Heart left ventricle (tissue), 13 donors: ENCODE data around the gene CNTF.

Source experiments
- CTCF ChIP-seq, 12 donors: fragments of 200-600 bp; sonication (generic) in 4 of 12; IDR thresholded peaks; one replicate each; pipeline versions ENCODE4 v1.5.0 to v1.8.0; 2018 to 2022; ENCODE audit warnings: antibody characterized with exemption in 12 of 12, mild to moderate bottlenecking in 5 of 12
- POLR2A ChIP-seq, 2 donors: fragments of 450-650 bp; IDR thresholded peaks; one replicate each; pipeline ENCODE4 v1.6.1; 2017; ENCODE audit warnings: antibody characterized with exemption in 2 of 2, mild to moderate bottlenecking in 2 of 2, moderate library complexity in 2 of 2
- donor health status: ischemic (EF 13 %, LVEDD 7.1; RV severe dilation, severe dysfunction).
- donor health status: DM: no; HTN: yes; CAD: no.
- donor health status: DM: no; HTN: no; CAD: no.
- donor health status: ischemic (EF 25% LVEDD 6.9; RV normal size, moderate dysfunction).
- donor health status: ischemic (EF 25% LVEDD 5.7; RV mildly dilated, moderate dysfunction).
- donor health status: ischemic (EF 35%, LVEDD 5.7; RV mildly dilated, moderate dysfunction).
- donor health status: nonischemic (EF 11% LVEDD 7.7; RV severe dilation, severe dysfunction).
- donor health status: DM: yes; HTN: yes; CAD: no.
- donor health status: PGD.
- donor health status: ischemic (EF 29% LVEDD 5.4; RV normal size, mild dysfunction).
- donor health status: nonischemic (EF 23%, LVEDD 6.1; RV moderate dilation, normal function).

DNA sequence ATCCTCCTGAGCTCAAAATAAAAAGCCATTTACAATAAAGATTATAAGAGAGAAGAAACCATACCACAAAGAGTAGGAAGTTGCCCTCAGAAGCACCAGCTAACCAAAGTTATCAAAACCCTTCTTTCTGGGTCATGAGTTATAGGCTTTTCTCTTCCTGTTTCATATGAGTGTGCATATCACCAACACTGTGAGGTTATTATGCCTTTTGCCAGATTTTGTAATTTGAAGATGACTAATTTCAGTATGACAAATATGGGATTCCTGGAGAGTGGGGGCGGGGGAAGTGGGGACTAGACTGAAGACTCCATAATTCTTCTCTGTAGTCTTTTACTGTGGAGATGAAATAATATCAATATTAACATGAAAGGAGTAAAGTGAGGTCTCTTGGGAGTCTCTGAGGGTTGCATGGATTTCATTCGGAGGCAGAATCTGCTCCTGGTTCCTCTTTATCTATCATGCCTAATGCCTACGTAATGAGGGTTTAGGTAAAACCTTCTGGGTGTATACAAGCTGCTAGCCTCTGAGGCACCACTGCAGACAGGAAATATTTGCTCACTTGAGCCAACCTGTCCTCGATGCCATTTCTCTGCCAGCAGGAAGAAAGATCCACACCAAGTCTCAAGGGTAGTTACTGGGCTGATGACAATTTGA, 48.9 kb upstream of the CNTF start:
- no peak for TF ChIP-seq CTCF (IDR thresholded peaks at IDR 0.05)
- TF ChIP-seq POLR2A (IDR thresholded peaks at IDR 0.05) = no peak
